ENCODE data around the gene DLK2. TPM values are rescaled to one million over a fixed set of nuclear protein-coding genes. Genes with fewer than 3 reads are reported as not detected.

DLK2 gene
- total and polyA plus RNA-seq, 10 donors = 0.12 to 0.68 (median 0.42) TPM; not detected in 2

DNA sequence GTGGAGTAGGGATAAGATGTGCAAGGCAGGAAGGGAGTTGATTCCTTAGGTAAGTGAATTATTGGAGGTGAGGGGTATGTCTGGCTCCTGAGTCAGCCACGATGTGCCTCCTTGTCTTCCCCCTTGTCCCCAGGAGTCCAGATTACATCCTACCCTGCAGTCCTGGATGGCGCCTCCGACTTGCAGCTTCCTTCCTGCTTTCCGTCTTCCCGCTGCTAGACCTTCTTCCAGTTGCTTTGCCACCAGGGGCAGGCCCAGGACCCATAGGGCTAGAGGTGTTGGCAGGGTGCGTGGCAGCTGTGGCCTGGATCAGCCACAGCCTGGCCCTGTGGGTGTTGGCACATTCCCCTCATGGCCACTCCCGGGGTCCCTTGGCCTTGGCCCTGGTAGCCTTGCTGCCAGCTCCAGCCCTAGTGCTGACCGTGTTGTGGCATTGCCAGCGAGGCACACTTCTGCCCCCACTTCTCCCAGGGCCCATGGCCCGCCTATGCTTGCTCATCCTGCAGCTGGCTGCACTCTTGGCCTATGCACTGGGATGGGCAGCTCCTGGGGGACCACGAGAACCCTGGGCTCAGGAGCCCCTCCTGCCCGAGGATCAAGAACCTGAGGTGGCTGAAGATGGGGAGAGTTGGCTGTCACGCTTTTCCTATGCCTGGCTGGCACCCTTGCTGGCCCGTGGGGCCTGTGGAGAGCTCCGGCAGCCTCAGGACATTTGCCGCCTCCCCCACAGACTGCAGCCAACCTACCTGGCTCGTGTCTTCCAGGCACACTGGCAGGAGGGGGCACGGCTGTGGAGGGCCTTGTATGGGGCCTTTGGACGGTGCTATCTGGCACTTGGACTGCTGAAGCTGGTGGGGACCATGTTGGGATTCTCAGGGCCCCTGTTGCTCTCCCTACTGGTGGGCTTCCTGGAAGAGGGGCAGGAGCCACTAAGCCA is 23.1 kb downstream of the DLK2 start:
- Histone ChIP-seq H3K27me3 (replicated peaks in 1 of 7) (no peaks in the 10 kb centered on the region), H3K9me3 (no peaks in the 10 kb centered on the region), H3K36me3 (peaks cover 0 to 67% (median 27%) of the 10 kb centered on the region in 6 donors), H3K27ac (no peak overlapping the region), H3K4me3 (no peak overlapping the region), H3K4me1 (peaks cover 10 to 36% (median 22%) of the 10 kb centered on the region in 6 donors)
- WGBS, 5 donors = 76 to 90% (median 86%) methylated on average over 6 to 19 of the region's 19 CpGs
- intact Hi-C loops (cut with DNase I; ENCODE audit: low total_unique reads) = no loop called here
- no peak for DNase-seq
- TF ChIP-seq POLR2AphosphoS5 (IDR thresholded peaks at IDR 0.05) (peak in 2 of 3 donors; percentile 11 to 18), CTCF (IDR thresholded peaks at IDR 0.05 in 8 of 11, conservative IDR thresholded peaks at IDR 0.05 in 3 of 11) (no peak)

DNA sequence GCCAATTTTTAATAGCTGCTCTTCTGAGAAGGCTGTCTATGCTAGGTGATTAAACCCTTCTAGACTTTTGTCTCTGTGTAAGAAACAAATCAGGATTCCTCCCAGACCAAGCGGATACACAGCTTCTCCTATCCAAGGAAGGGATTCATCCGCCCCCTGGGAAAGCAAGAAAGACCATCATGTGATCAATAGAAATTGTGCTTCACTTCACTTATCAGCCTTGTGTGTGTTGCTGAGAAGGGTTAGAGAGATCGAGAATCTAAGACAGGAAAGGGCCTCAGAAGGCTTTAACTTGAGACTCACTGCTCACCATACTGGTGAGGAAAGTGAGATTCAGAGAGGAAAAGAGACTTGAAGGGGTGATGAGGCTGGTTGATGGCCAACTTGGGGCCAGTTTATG is 26.5 kb downstream of the DLK2 start:
- TF ChIP-seq CTCF (IDR thresholded peaks at IDR 0.05 in 8 of 11, conservative IDR thresholded peaks at IDR 0.05 in 3 of 11) (no peak), POLR2A (IDR thresholded peaks at IDR 0.05) (no peak), POLR2AphosphoS5 (IDR thresholded peaks at IDR 0.05) (no peak)
- Histone ChIP-seq H3K4me1 (peaks cover 10 to 44% (median 28%) of the 10 kb centered on the region in 6 donors), H3K27ac (peak overlapping the region in 3 of 8 donors; percentile 86 to 96 (median 94)), H3K9me3 (no peaks in the 10 kb centered on the region), H3K36me3 (peaks cover 0 to 33% (median 19%) of the 10 kb centered on the region in 6 donors), H3K27me3 (replicated peaks in 1 of 7) (no peaks in the 10 kb centered on the region), H3K4me3 (peak overlapping the region in 3 of 8 donors; percentile 62 to 97 (median 83))
- intact Hi-C loops (cut with DNase I; ENCODE audit: low total_unique reads) = no loop called here
- WGBS, 5 donors = 88 to 96% (median 91%) methylated on average over 3 of the region's 3 CpGs
- no peak for DNase-seq

DNA sequence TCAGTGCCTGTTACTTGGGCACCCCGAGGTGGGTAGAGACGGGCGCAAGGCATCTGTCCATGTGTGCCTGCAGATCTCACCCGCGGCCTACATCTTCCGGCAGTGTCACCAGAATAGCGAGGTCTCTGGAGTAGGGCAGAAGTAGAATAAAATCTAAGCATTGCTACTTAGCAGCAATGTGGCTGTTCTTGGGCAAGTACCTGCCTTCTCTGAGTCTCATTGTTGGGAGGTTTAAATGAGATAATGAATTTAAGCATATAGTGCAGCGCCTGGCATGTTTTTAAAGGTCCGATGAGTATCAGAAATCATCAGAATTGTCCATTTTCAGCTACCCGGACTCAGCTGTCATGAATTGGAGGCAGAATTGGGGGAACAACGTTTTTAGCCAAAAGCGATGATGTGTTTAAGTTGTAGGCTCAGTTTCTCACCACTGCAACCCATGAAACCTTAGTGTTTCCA is 27.2 kb downstream of the DLK2 start:
- peaks cover 10 to 44% (median 28%) of the 10 kb centered on the region in 6 donors for H3K4me1 ChIP-seq
- TF ChIP-seq CTCF (IDR thresholded peaks at IDR 0.05 in 8 of 11, conservative IDR thresholded peaks at IDR 0.05 in 3 of 11) (no peak), POLR2AphosphoS5 (IDR thresholded peaks at IDR 0.05) (no peak), POLR2A (IDR thresholded peaks at IDR 0.05) (no peak)
- no peak for DNase-seq
- peak overlapping the region; percentile 82 to 96 (median 88) for H3K27ac ChIP-seq
- H3K27me3 ChIP-seq (replicated peaks in 1 of 7) = no peaks in the 10 kb centered on the region
- WGBS, 5 donors = 14 to 21% (median 18%) methylated on average over 12 of the region's 12 CpGs
- H3K9me3 ChIP-seq = no peaks in the 10 kb centered on the region
- intact Hi-C loops (cut with DNase I; ENCODE audit: low total_unique reads) = no loop called here
- H3K4me3 ChIP-seq = peak overlapping the region; percentile 62 to 97 (median 84)
- peaks cover 0 to 25% (median 12%) of the 10 kb centered on the region in 6 donors for H3K36me3 ChIP-seq

All from spleen (tissue), 11 donors.